HEK293 (cell line): Measurements from ENCODE around the gene CEACAM6.

Source experiments
- CTCF ChIA-PET: fragments of 350-600 bp; formaldehyde crosslinking; extraction: SDS; loops from one replicate; lab custom pipeline; 2021; ENCODE audit warnings: antibody characterized with exemption; lab: Yijun Ruan, JAX
- POLR2A ChIA-PET: fragments of 300-600 bp; formaldehyde crosslinking; extraction: SDS; loops from one replicate; lab custom pipeline; 2020; ENCODE audit warnings: antibody characterized with exemption, inconsistent platforms; lab: Yijun Ruan, JAX
- H3K27ac ChIP-seq: fragments of 200-500 bp; sonication (Bioruptor generic); 2 replicates; pipeline ENCODE4 v1.5.1; 2014; ENCODE audit warnings: low read depth, low read length, control low read depth, inconsistent platforms; ENCODE audit errors: extremely low read depth
- H3K36me3 ChIP-seq, 2 experiments: fragments of 200-500 bp in 1 of 2; sonication (Bioruptor generic) in 1 of 2; 1 replicate in 1 of 2; 2 replicates in 1 of 2; pipeline ENCODE4 v1.5.1; 2014 to 2017; ENCODE audit warnings: inconsistent platforms in 2 of 2, low read length in 2 of 2; ENCODE audit not compliant: control insufficient read depth in 2 of 2, insufficient read depth in 1 of 2
- H3K4me1 ChIP-seq: fragments of 200-500 bp; sonication (Bioruptor generic); 2 replicates; pipeline ENCODE4 v1.5.1; 2014; ENCODE audit warnings: mild to moderate bottlenecking, low read length, inconsistent platforms; ENCODE audit not compliant: control insufficient read depth, insufficient read depth
- H3K4me3 ChIP-seq: 2 replicates; pipeline ENCODE4 v1.5.1; 2011; ENCODE audit warnings: low read depth, mild to moderate bottlenecking, control low read depth, low read length, moderate library complexity
- H3K9me3 ChIP-seq: fragments of 200-500 bp; sonication (Bioruptor generic); 2 replicates; pipeline ENCODE4 v1.5.1; 2014; ENCODE audit warnings: low read depth, low read length, inconsistent platforms; ENCODE audit not compliant: control insufficient read depth, insufficient read depth
- KLF7 ChIP-seq: fragments of 450-650 bp; formaldehyde crosslinking; IDR thresholded peaks from 2 replicates; pipeline ENCODE4 v1.5.1; 2016; ENCODE audit warnings: missing biosample characterization, missing genetic modification characterization, borderline replicate concordance
- SCRT1 ChIP-seq: fragments of 450-650 bp; formaldehyde crosslinking; IDR thresholded peaks from 2 replicates; pipeline ENCODE4 v1.5.1; 2016; ENCODE audit warnings: missing biosample characterization, missing genetic modification characterization, borderline replicate concordance
- ZNF133 ChIP-seq: fragments of 450-650 bp; formaldehyde crosslinking; IDR thresholded peaks from 2 replicates; pipeline ENCODE4 v1.5.1; 2016; ENCODE audit warnings: missing biosample characterization, missing genetic modification characterization
- ZNF140 ChIP-seq: fragments of 450-650 bp; formaldehyde crosslinking; IDR thresholded peaks from 2 replicates; pipeline ENCODE4 v1.5.1; 2016; ENCODE audit warnings: missing biosample characterization, missing genetic modification characterization
- ZNF16 ChIP-seq: fragments of 450-650 bp; formaldehyde crosslinking; IDR thresholded peaks from 2 replicates; pipeline ENCODE4 v1.5.1; 2016; ENCODE audit warnings: low read depth, missing biosample characterization, missing genetic modification characterization
- ZNF175 ChIP-seq: fragments of 450-650 bp; formaldehyde crosslinking; IDR thresholded peaks from 2 replicates; pipeline ENCODE4 v1.5.1; 2016; ENCODE audit warnings: missing biosample characterization, missing genetic modification characterization
- ZNF202 ChIP-seq: fragments of 450-650 bp; formaldehyde crosslinking; IDR thresholded peaks from 2 replicates; pipeline ENCODE4 v1.5.1; 2016; ENCODE audit warnings: missing biosample characterization, missing genetic modification characterization, borderline replicate concordance
- ZNF211 ChIP-seq: fragments of 450-650 bp; formaldehyde crosslinking; IDR thresholded peaks from 2 replicates; pipeline ENCODE4 v1.5.1; 2016; ENCODE audit warnings: low read depth, missing biosample characterization, missing genetic modification characterization
- ZNF23 ChIP-seq: fragments of 450-650 bp; formaldehyde crosslinking; IDR thresholded peaks from 2 replicates; pipeline ENCODE4 v1.5.1; 2016; ENCODE audit warnings: missing biosample characterization, missing genetic modification characterization, borderline replicate concordance
- ZNF24 ChIP-seq: fragments of 450-650 bp; formaldehyde crosslinking; IDR thresholded peaks from 2 replicates; pipeline ENCODE4 v1.5.1; 2016; ENCODE audit warnings: missing biosample characterization, missing genetic modification characterization
- ZNF302 ChIP-seq: fragments of 450-650 bp; formaldehyde crosslinking; IDR thresholded peaks from 2 replicates; pipeline ENCODE4 v1.5.1; 2016; ENCODE audit warnings: missing biosample characterization, missing genetic modification characterization, low read depth
- ZNF324 ChIP-seq: fragments of 450-650 bp; formaldehyde crosslinking; IDR thresholded peaks from 2 replicates; pipeline ENCODE4 v1.5.1; 2016; ENCODE audit warnings: missing biosample characterization, missing genetic modification characterization
- ZNF366 ChIP-seq: fragments of 450-650 bp; formaldehyde crosslinking; conservative IDR thresholded peaks from 2 replicates; pipeline ENCODE4 v1.5.1; 2016; ENCODE audit warnings: missing biosample characterization, missing genetic modification characterization
- ZNF473 ChIP-seq: fragments of 450-650 bp; formaldehyde crosslinking; IDR thresholded peaks from 2 replicates; pipeline ENCODE4 v1.5.1; 2017; ENCODE audit warnings: missing biosample characterization, missing genetic modification characterization
- ZNF501 ChIP-seq: fragments of 450-650 bp; formaldehyde crosslinking; IDR thresholded peaks from 2 replicates; pipeline ENCODE4 v1.5.1; 2016; ENCODE audit warnings: missing biosample characterization, missing genetic modification characterization
- ZNF544 ChIP-seq: fragments of 450-650 bp; formaldehyde crosslinking; IDR thresholded peaks from 2 replicates; pipeline ENCODE4 v1.5.0; 2017; ENCODE audit warnings: missing biosample characterization, missing genetic modification characterization
- ZNF585B ChIP-seq: fragments of 450-650 bp; formaldehyde crosslinking; IDR thresholded peaks from 2 replicates; pipeline ENCODE4 v1.5.1; 2016; ENCODE audit warnings: missing biosample characterization, missing genetic modification characterization
- ZNF654 ChIP-seq: fragments of 450-650 bp; formaldehyde crosslinking; IDR thresholded peaks from 2 replicates; pipeline ENCODE4 v1.5.1; 2016; ENCODE audit warnings: low read depth, missing biosample characterization, missing genetic modification characterization
- ZNF670 ChIP-seq: fragments of 450-650 bp; formaldehyde crosslinking; IDR thresholded peaks from 2 replicates; pipeline ENCODE4 v1.5.1; 2016; ENCODE audit warnings: missing biosample characterization, missing genetic modification characterization, low read depth
- ZNF677 ChIP-seq: fragments of 450-650 bp; IDR thresholded peaks from 2 replicates; pipeline ENCODE4 v1.5.0; 2018; ENCODE audit warnings: missing biosample characterization, mild to moderate bottlenecking, missing genetic modification characterization, moderate library complexity
- ZNF830 ChIP-seq: fragments of 450-650 bp; IDR thresholded peaks from 2 replicates; pipeline ENCODE4 v1.5.0; 2018; ENCODE audit warnings: missing biosample characterization, missing genetic modification characterization, low read depth, mild to moderate bottlenecking, moderate library complexity
- ZSCAN23 ChIP-seq: fragments of 450-650 bp; formaldehyde crosslinking; IDR thresholded peaks from 2 replicates; pipeline ENCODE4 v1.5.1; 2016; ENCODE audit warnings: missing biosample characterization, missing genetic modification characterization
- TF ChIP-seq, protein P1 (sequence below): fragments of 450-650 bp; formaldehyde crosslinking; IDR thresholded peaks from 2 replicates; pipeline ENCODE4 v1.5.1; 2016; ENCODE audit warnings: missing biosample characterization, missing genetic modification characterization
- TF ChIP-seq, protein P2 (sequence below): fragments of 450-650 bp; formaldehyde crosslinking; IDR thresholded peaks from 2 replicates; pipeline ENCODE4 v1.5.1; 2016; ENCODE audit warnings: missing biosample characterization, missing genetic modification characterization
- TF ChIP-seq, protein P3 (sequence below): fragments of 450-650 bp; formaldehyde crosslinking; IDR thresholded peaks from 2 replicates; pipeline ENCODE4 v1.5.1; 2017; ENCODE audit warnings: missing biosample characterization, missing genetic modification characterization

Gene CEACAM6

DNA sequence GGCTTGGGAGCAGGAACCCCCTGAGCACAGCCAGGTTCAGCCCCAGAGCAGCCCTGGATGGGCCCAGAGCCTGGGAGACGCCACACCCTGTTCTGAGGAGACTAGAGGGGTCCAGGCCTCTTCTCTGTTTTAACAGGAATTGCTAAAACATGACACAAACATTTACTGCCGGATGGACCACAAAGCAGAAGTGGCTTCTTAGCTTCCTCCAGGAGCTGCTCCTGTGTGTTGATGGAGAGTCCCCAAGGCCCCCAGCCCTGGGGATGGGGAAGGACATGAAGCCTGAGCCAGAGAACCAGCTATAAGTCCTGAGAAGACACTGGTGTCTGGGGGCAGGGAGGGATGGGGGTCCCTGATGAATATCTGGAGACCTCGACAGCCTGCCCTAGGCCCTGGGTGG lies 55.7 kb downstream of the CEACAM6 start:
- no peak overlapping the region for H3K4me3 ChIP-seq
- no peak overlapping the region for H3K27ac ChIP-seq
- no peaks in the 10 kb centered on the region for H3K36me3 ChIP-seq
- ChIA-PET CTCF (interaction anchor here (0.7 to 4.0 kb wide), 8 partner anchors 16 to 257 kb away, joined by 3 to 27 read pairs (median 8); no protein-coding TSS in a partner anchor), POLR2A (interaction anchor here (0.6 to 1.1 kb wide), 2 partner anchors 24 to 210 kb away, joined by 3 read pairs; no protein-coding TSS in a partner anchor)
- no peaks in the 10 kb centered on the region for H3K4me1 ChIP-seq
- no peaks in the 10 kb centered on the region for H3K9me3 ChIP-seq
- TF ChIP-seq ZNF133 (tag by site-specific recombination) = no peak
- no peak for TF ChIP-seq ZNF677 (tag by site-specific recombination)
- no peak for TF ChIP-seq ZNF140 (tag by site-specific recombination)
- no peak for TF ChIP-seq ZNF544 (tag by site-specific recombination)
- no peak for TF ChIP-seq ZNF585B (tag by site-specific recombination)

DNA sequence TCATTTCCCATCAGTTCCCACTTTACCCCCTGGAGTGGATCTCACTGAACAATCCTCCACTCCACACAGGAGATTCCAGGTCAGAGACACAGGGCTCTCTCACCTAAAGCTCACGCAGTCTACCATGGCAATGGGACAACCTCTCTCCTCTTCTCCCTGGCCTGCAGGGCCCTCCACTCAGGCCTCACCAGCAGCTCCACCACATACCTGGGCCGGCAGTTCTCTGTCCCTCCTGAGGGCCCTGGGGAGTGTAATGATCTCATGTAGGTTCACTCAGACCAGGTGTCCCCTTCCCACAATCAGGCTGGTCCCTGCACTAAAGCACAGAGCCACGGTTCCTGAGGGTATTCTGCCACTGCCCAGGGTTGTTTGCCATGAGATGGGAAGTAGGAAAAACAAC lies 56.7 kb downstream of the CEACAM6 start:
- ChIA-PET CTCF (interaction anchor here (0.8 to 4.0 kb wide), 7 partner anchors 11 to 170 kb away, joined by 3 to 27 read pairs (median 9); partner anchors contain the start of gene CEACAM3), POLR2A (no interaction called here)
- TF ChIP-seq ZNF202 (tag by site-specific recombination) (no peak), ZNF24 (tag by site-specific recombination) (no peak), ZNF501 (tag by site-specific recombination) (no peak), ZNF16 (tag by site-specific recombination) (no peak), ZNF670 (tag by site-specific recombination) (no peak), ZNF302 (tag by site-specific recombination) (no peak), ZSCAN23 (tag by site-specific recombination) (no peak), KLF7 (tag by site-specific recombination) (no peak), ZNF654 (no peak), ZNF830 (no peak), ZNF473 (no peak), ZNF366 (tag by site-specific recombination) (no peak), ZNF23 (tag by site-specific recombination) (no peak), ZNF324 (no peak), ZNF211 (tag by site-specific recombination) (no peak), ZNF175 (tag by site-specific recombination) (no peak), SCRT1 (tag by site-specific recombination) (no peak)
- TF ChIP-seq, protein P1, sequence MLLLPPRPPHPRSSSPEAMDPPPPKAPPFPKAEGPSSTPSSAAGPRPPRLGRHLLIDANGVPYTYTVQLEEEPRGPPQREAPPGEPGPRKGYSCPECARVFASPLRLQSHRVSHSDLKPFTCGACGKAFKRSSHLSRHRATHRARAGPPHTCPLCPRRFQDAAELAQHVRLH (tag by site-specific recombination) = no peak
- TF ChIP-seq, protein P2, sequence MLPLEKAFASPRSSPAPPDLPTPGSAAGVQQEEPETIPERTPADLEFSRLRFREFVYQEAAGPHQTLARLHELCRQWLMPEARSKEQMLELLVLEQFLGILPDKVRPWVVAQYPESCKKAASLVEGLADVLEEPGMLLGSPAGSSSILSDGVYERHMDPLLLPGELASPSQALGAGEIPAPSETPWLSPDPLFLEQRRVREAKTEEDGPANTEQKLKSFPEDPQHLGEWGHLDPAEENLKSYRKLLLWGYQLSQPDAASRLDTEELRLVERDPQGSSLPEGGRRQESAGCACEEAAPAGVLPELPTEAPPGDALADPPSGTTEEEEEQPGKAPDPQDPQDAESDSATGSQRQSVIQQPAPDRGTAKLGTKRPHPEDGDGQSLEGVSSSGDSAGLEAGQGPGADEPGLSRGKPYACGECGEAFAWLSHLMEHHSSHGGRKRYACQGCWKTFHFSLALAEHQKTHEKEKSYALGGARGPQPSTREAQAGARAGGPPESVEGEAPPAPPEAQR (tag by site-specific recombination) = no peak
- TF ChIP-seq, protein P3, sequence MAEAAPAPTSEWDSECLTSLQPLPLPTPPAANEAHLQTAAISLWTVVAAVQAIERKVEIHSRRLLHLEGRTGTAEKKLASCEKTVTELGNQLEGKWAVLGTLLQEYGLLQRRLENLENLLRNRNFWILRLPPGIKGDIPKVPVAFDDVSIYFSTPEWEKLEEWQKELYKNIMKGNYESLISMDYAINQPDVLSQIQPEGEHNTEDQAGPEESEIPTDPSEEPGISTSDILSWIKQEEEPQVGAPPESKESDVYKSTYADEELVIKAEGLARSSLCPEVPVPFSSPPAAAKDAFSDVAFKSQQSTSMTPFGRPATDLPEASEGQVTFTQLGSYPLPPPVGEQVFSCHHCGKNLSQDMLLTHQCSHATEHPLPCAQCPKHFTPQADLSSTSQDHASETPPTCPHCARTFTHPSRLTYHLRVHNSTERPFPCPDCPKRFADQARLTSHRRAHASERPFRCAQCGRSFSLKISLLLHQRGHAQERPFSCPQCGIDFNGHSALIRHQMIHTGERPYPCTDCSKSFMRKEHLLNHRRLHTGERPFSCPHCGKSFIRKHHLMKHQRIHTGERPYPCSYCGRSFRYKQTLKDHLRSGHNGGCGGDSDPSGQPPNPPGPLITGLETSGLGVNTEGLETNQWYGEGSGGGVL (tag by site-specific recombination) = no peak
- H3K9me3 ChIP-seq = no peaks in the 10 kb centered on the region
- H3K36me3 ChIP-seq = no peaks in the 10 kb centered on the region
- H3K4me3 ChIP-seq = no peak overlapping the region
- H3K4me1 ChIP-seq = no peaks in the 10 kb centered on the region
- no peak overlapping the region for H3K27ac ChIP-seq
